GM19025 (cell line): ENCODE measurements around the gene TAAR9.

Experiments used
- ATAC-seq: cut with Tn5 transposase; IDR thresholded peaks from one replicate; pipeline ENCODE4 v1.9.1; 2021; ENCODE audit warnings: mild to moderate bottlenecking, low read depth, moderate library complexity; ENCODE audit not compliant: unreplicated experiment

The TAAR9 gene

DNA sequence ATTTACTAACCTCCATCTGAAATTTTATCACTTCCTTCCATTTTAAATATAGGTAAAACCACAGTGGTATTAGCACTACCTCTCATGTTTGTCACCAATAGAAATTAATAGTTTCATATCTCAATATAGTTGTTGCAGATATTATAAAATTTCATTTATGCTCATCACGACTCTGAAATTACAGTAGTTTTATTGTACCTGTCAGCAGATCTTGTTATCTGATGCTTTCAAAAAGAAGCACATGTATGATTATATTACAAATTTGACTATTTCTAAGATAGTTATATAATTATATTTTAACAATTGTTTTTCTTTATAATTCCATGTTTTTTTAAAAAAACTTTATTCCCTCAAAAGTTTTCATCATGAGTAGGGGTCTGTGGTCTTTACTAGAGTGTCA lies 46.6 kb downstream of the TAAR9 start:
- ATAC-seq = no peak

DNA sequence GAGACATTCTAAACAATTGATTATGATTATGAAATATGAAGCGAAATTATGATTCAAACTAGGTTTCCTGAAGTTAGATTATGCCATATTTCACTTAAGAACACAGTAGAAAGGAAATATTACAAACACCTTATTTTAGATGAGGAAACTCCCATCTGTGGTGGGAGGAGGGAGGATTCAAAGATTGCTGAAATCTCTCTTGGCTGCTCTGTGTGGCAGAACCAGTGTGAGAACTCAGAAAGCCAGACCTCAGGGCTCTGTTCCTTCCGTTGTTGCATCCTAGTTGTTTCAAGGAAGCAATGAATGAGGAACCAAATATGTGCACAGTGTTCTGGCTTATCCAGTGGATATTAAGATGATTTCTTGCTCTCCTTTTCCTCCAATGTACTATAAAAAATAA lies 49.3 kb downstream of the TAAR9 start:
- no peak for ATAC-seq
